Keratinocyte (primary cell): ENCODE data around the gene WRNIP1. TPM values are rescaled to one million over a fixed set of nuclear protein-coding genes. Genes with fewer than 3 reads are reported as not detected.

Source experiments
- DNase-seq: peaks from one replicate; pipeline ENCODE4 v3.0.0-alpha.2; 2011; ENCODE audit warnings: low read depth, missing footprints, low spot score
- FAIRE-seq: peaks from 2 replicates; lab custom pipeline; 2011; peaks lifted over from hg19 to GRCh38; lab: Jason Lieb, UNC
- H2AFZ ChIP-seq: 2 replicates; pipeline ENCODE4 v1.6.0; 2012; ENCODE audit warnings: low read length, control low read depth, inconsistent platforms; ENCODE audit not compliant: control insufficient read depth
- H3K27ac ChIP-seq: 2 replicates; pipeline ENCODE4 v1.5.1; 2011; ENCODE audit warnings: low read length; ENCODE audit not compliant: control insufficient read depth, insufficient read depth
- H3K27me3 ChIP-seq: 3 replicates; pipeline ENCODE4 v1.6.0; 2011; ENCODE audit warnings: low read length; ENCODE audit not compliant: control insufficient read depth, insufficient read depth; ENCODE audit errors: extremely low read depth
- H3K36me3 ChIP-seq, 2 experiments: 2 replicates in 1 of 2; 3 replicates in 1 of 2; pipeline ENCODE4 v1.5.1; 2011; ENCODE audit warnings: low read length in 2 of 2, mild to moderate bottlenecking in 1 of 2; ENCODE audit not compliant: control insufficient read depth in 2 of 2, insufficient read depth in 2 of 2; ENCODE audit errors: extremely low read depth in 1 of 2
- H3K4me1 ChIP-seq: 3 replicates; pipeline ENCODE4 v1.5.1; 2011; ENCODE audit warnings: low read length; ENCODE audit not compliant: control insufficient read depth, insufficient read depth; ENCODE audit errors: extremely low read depth
- H3K4me2 ChIP-seq: 3 replicates; pipeline ENCODE4 v1.6.0; 2011; ENCODE audit warnings: low read depth, low read length; ENCODE audit not compliant: control insufficient read depth, insufficient read depth; ENCODE audit errors: extremely low read depth
- H3K4me3 ChIP-seq, 3 experiments: fragments of 200-600 bp in 1 of 3; sonication (generic) in 1 of 3; 2 replicates in 2 of 3; 3 replicates in 1 of 3; pipeline ENCODE4 v1.5.1; 2011 to 2016; ENCODE audit warnings: low read length in 3 of 3, mild to moderate bottlenecking in 3 of 3, control low read depth in 2 of 3, inconsistent platforms in 1 of 3, low read depth in 1 of 3, mixed read lengths in 1 of 3, mixed run types in 1 of 3, moderate library complexity in 1 of 3; ENCODE audit not compliant: control insufficient read depth in 2 of 3, insufficient read depth in 2 of 3; ENCODE audit errors: extremely low read depth in 1 of 3
- H3K79me2 ChIP-seq: 2 replicates; pipeline ENCODE4 v1.6.0; 2012; ENCODE audit warnings: low read length; ENCODE audit not compliant: control insufficient read depth, insufficient read depth
- H3K9ac ChIP-seq: 3 replicates; pipeline ENCODE4 v1.6.0; 2011; ENCODE audit warnings: low read length; ENCODE audit not compliant: control insufficient read depth, insufficient read depth; ENCODE audit errors: extremely low read depth
- H3K9me1 ChIP-seq: 3 replicates; pipeline ENCODE4 v1.6.0; 2011; ENCODE audit warnings: low read length; ENCODE audit not compliant: control insufficient read depth, insufficient read depth; ENCODE audit errors: extremely low read depth
- H3K9me3 ChIP-seq: 2 replicates; pipeline ENCODE4 v1.5.1; 2012; ENCODE audit warnings: low read depth, low read length; ENCODE audit not compliant: control insufficient read depth
- H4K20me1 ChIP-seq: 3 replicates; pipeline ENCODE4 v1.6.0; 2011; ENCODE audit warnings: low read length; ENCODE audit not compliant: control insufficient read depth, insufficient read depth; ENCODE audit errors: extremely low read depth
- CTCF ChIP-seq, 3 experiments: IDR thresholded peaks in 1 of 3; conservative IDR thresholded peaks in 1 of 3; optimal IDR thresholded peaks in 1 of 3; 2 replicates in 2 of 3; 3 replicates in 1 of 3; pipeline versions ENCODE3 to v1.5.1; 2011; ENCODE audit warnings: low read length in 3 of 3, mild to moderate bottlenecking in 3 of 3, moderate library complexity in 2 of 3, control low read depth in 1 of 3, inconsistent platforms in 1 of 3; ENCODE audit not compliant: insufficient read depth in 2 of 3; ENCODE audit errors: extremely low read depth in 1 of 3
- EZH2 ChIP-seq: IDR thresholded peaks from one replicate; pipeline ENCODE4 v1.6.1; 2012; ENCODE audit warnings: inconsistent platforms, mild to moderate bottlenecking, low read length, moderate library complexity
- dilution Hi-C: fragments of 300-500 bp; cut with MboI; formaldehyde crosslinking; loops from one replicate; pipeline ENCODE4 v1.7.0; 2020; ENCODE audit warnings: low sequenced_read_pairs; ENCODE audit not compliant: extremely low pct_ligation_motif_present
- polyA plus RNA-seq, 5 experiments: library from polyadenylated mRNA; depleted of rRNA in 3 of 5; stranded (reverse) in 3 of 5; stranded (forward) in 1 of 5; unstranded in 1 of 5; fragments of >200 nt; gene quantifications; 1 replicate in 1 of 5; 2 replicates in 3 of 5; 3 replicates in 1 of 5; pipeline versions ENCODE4 v1.2.1 to v1.2.3, GENCODE V29; 2011 to 2012; ENCODE audit warnings: missing spikeins in 2 of 5, low read depth in 1 of 5, low replicate concordance in 1 of 5

Gene WRNIP1
- polyA plus RNA-seq, 1 donor (not counting 4 experiments of a cell fraction or from before 2014, with no cell fraction given), result 52.3 TPM

DNA sequence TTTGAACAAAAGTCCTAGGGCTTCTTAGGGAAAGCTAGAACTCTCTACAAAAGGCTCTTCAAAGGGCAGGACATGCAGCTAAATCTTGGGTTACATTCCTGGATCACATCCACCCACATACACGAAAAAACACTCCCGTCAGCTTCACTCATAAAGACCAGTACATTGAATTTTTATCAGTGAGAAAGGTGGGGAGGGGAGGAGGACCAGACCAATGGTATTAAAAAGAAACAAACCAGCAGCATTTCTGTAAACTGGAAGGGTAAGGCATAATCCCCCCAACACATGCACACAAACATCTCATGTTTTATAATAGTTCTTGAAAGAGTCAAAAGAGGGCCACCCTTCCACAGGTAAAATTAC, 46.1 kb upstream of the WRNIP1 start:
- H3K9ac ChIP-seq, result no peak overlapping the region
- no peaks in the 10 kb centered on the region for H3K36me3 ChIP-seq
- H3K27ac ChIP-seq, result no peak overlapping the region
- dilution Hi-C loops, result no loop called here
- TF ChIP-seq EZH2 (no peak), CTCF (optimal IDR thresholded peaks at IDR 0.05 in 1 of 3, IDR thresholded peaks at IDR 0.05 in 1 of 3, conservative IDR thresholded peaks at IDR 0.05 in 1 of 3; ENCODE audit: extremely low read depth in 1 of 3, insufficient read depth in 2 of 3, low read length in 3 of 3) (no peak)
- H3K27me3 ChIP-seq, result no peaks in the 10 kb centered on the region
- DNase-seq (no peak), FAIRE-seq (no peak)
- no peaks in the 10 kb centered on the region for H4K20me1 ChIP-seq
- H3K9me1 ChIP-seq, result no peaks in the 10 kb centered on the region
- H3K79me2 ChIP-seq, result no peaks in the 10 kb centered on the region
- H2AFZ ChIP-seq, result no peak overlapping the region
- no peak overlapping the region for H3K4me2 ChIP-seq
- no peaks in the 10 kb centered on the region for H3K9me3 ChIP-seq
- H3K4me1 ChIP-seq, result peaks cover 2% of the 10 kb centered on the region
- no peak overlapping the region for H3K4me3 ChIP-seq

- Histone ChIP-seq H3K4me2 (no peak overlapping the region), H3K9me1 (no peaks in the 10 kb centered on the region), H3K9ac (no peak overlapping the region), H3K27ac (no peak overlapping the region), H3K79me2 (no peaks in the 10 kb centered on the region), H3K27me3 (no peaks in the 10 kb centered on the region), H3K4me1 (no peaks in the 10 kb centered on the region), H3K4me3 (no peak overlapping the region), H3K9me3 (no peaks in the 10 kb centered on the region), H4K20me1 (no peaks in the 10 kb centered on the region), H2AFZ (no peak overlapping the region), H3K36me3 (no peaks in the 10 kb centered on the region)
- FAIRE-seq, result no peak
- dilution Hi-C loops, result no loop called here
- DNase-seq, result no peak
- no peak for TF ChIP-seq CTCF (optimal IDR thresholded peaks at IDR 0.05 in 1 of 3, IDR thresholded peaks at IDR 0.05 in 1 of 3, conservative IDR thresholded peaks at IDR 0.05 in 1 of 3; ENCODE audit: extremely low read depth in 1 of 3, insufficient read depth in 2 of 3, low read length in 3 of 3)
- TF ChIP-seq EZH2, result no peak
Measured at GRCh38 chr6:2721219-2721618, 44.0 kb upstream of the WRNIP1 start.
